Testis (tissue), 3 donors: ENCODE results near the gene PTCH2. TPM values are rescaled to one million over a fixed set of nuclear protein-coding genes. Genes with fewer than 3 reads are reported as not detected.

Source experiments
- DNase-seq: peaks from one replicate; pipeline ENCODE4 v3.0.0-alpha.2; 2019
- H3K27ac ChIP-seq, 2 donors: fragments of 200-600 bp; sonication (generic); one replicate each; pipeline ENCODE4 v1.5.1; 2019
- H3K27me3 ChIP-seq: fragments of 200-600 bp; sonication (generic); one replicate; pipeline ENCODE4 v1.5.1; 2019
- H3K36me3 ChIP-seq: fragments of 200-600 bp; sonication (generic); one replicate; pipeline ENCODE4 v1.5.1; 2017; ENCODE audit warnings: low read depth; ENCODE audit errors: missing control alignments
- H3K4me1 ChIP-seq: fragments of 200-600 bp; sonication (generic); one replicate; pipeline ENCODE4 v1.5.1; 2019
- H3K4me3 ChIP-seq, 2 donors: fragments of 200-600 bp; sonication (generic); one replicate each; pipeline ENCODE4 v1.5.1; 2017 to 2019
- H3K9me3 ChIP-seq: fragments of 200-600 bp; sonication (generic); one replicate; pipeline ENCODE4 v1.5.1; 2017
- CTCF ChIP-seq, 3 experiments: fragments of 450-650 bp in 2 of 3; fragments of 200-600 bp in 1 of 3; sonication (generic) in 1 of 3; IDR thresholded peaks; one replicate each; pipeline ENCODE4 v1.5.1; 2016 to 2019; ENCODE audit warnings: antibody characterized with exemption in 3 of 3, mild to moderate bottlenecking in 2 of 3, moderate library complexity in 1 of 3
- POLR2A ChIP-seq: fragments of 450-650 bp; IDR thresholded peaks from one replicate; pipeline ENCODE4 v1.6.1; 2017; ENCODE audit warnings: antibody characterized with exemption, mild to moderate bottlenecking, moderate library complexity
- WGBS, 2 donors: methylation state at CpG; one replicate each; pipeline ENCODE4 v1.1.5; 2018; 5-methylcytosine and 5-hydroxymethylcytosine counted together
- intact Hi-C: fragments of 100-400 bp; cut with DNase I; formaldehyde crosslinking; loops from one replicate; pipeline ENCODE4 v1.15.1; 2023; ENCODE audit warnings: low total_unique reads
- polyA plus RNA-seq: library from polyadenylated mRNA; stranded (reverse); fragments of 350-450 nt; fragmentation: Illumina TruSeq; extraction: RNeasy Lipid Tissue Mini Kit (QIAGEN cat#74804); gene quantifications from one replicate; pipeline ENCODE4 v1.2.3, GENCODE V29; 2014; ENCODE audit warnings: low read depth, low replicate concordance; ENCODE audit not compliant: insufficient read depth
- total RNA-seq, 2 donors: library from RNA; depleted of rRNA; stranded (reverse); fragments of >200 nt; gene quantifications; one replicate each; pipeline ENCODE4 v1.2.3, GENCODE V29; 2016

The PTCH2 gene
- total and polyA plus RNA-seq, 3 donors from 2014 or later = 15.2 to 47.8 (median 36.8) TPM

- no peak overlapping the region for H3K27ac ChIP-seq
- 95 to 99% methylated on average over 6 of the region's 6 CpGs for WGBS, 2 donors
- H3K36me3 ChIP-seq = no peaks in the 10 kb centered on the region
- no peaks in the 10 kb centered on the region for H3K27me3 ChIP-seq
- H3K4me1 ChIP-seq = peaks cover 38% of the 10 kb centered on the region
- intact Hi-C loops = no loop called here
- DNase-seq = no peak
- TF ChIP-seq POLR2A (no peak), CTCF (IDR thresholded peaks at IDR 0.05) (no peak)
- no peaks in the 10 kb centered on the region for H3K9me3 ChIP-seq
- H3K4me3 ChIP-seq = no peak overlapping the region
Observed at GRCh38 chr1:44853201-44853600, 10.1 kb upstream of the PTCH2 start.

- intact Hi-C loops = no loop called here
Observed at GRCh38 chr1:44851308-44851707, 8.3 kb upstream of the PTCH2 start.

GRCh38 chr1:44849575-44850132 is 6.6 kb upstream of the PTCH2 start:
- TF ChIP-seq POLR2A (no peak), CTCF (IDR thresholded peaks at IDR 0.05) (no peak)
- intact Hi-C loops = no loop called here
- H3K27me3 ChIP-seq = no peaks in the 10 kb centered on the region
- peaks cover 41% of the 10 kb centered on the region for H3K4me1 ChIP-seq
- H3K4me3 ChIP-seq = no peak overlapping the region
- 24 to 66% methylated on average over 2 of the region's 2 CpGs for WGBS, 2 donors
- DNase-seq = no peak
- H3K27ac ChIP-seq = peak overlapping the region; percentile 81 to 82
- no peaks in the 10 kb centered on the region for H3K36me3 ChIP-seq
- H3K9me3 ChIP-seq = no peaks in the 10 kb centered on the region

More at GRCh38 chr1:44851308-44851707, 8.3 kb upstream of the PTCH2 start:
- Histone ChIP-seq H3K27me3 (no peaks in the 10 kb centered on the region), H3K36me3 (no peaks in the 10 kb centered on the region), H3K4me1 (peaks cover 45% of the 10 kb centered on the region), H3K9me3 (no peaks in the 10 kb centered on the region), H3K27ac (peak overlapping the region in 1 of 2 donors; percentile 82), H3K4me3 (no peak overlapping the region)
- TF ChIP-seq CTCF (IDR thresholded peaks at IDR 0.05) (no peak), POLR2A (no peak)
- WGBS, 2 donors = 91% methylated on average over 1 of the region's 1 CpG
- DNase-seq = no peak

- 33 to 63% methylated on average over 6 to 7 of the region's 7 CpGs for WGBS, 2 donors
- intact Hi-C loops = no loop called here
- H3K4me3 ChIP-seq = no peak overlapping the region
- no peaks in the 10 kb centered on the region for H3K36me3 ChIP-seq
- no peak for TF ChIP-seq POLR2A
- TF ChIP-seq CTCF (IDR thresholded peaks at IDR 0.05) = no peak
- H3K27me3 ChIP-seq = no peaks in the 10 kb centered on the region
- DNase-seq = peak; percentile 92
- H3K4me1 ChIP-seq = peaks cover 41% of the 10 kb centered on the region
- peak overlapping the region; percentile 81 to 82 for H3K27ac ChIP-seq
- H3K9me3 ChIP-seq = no peaks in the 10 kb centered on the region
Observed at GRCh38 chr1:44848456-44849181, 5.6 kb upstream of the PTCH2 start.

GRCh38 chr1:44847845-44848244 is 4.8 kb upstream of the PTCH2 start:
- Histone ChIP-seq H3K4me3 (no peak overlapping the region), H3K27me3 (no peaks in the 10 kb centered on the region), H3K4me1 (peaks cover 41% of the 10 kb centered on the region), H3K27ac (peak overlapping the region; percentile 81 to 82), H3K9me3 (no peaks in the 10 kb centered on the region), H3K36me3 (no peaks in the 10 kb centered on the region)
- no peak for TF ChIP-seq CTCF (IDR thresholded peaks at IDR 0.05)
- no peak for TF ChIP-seq POLR2A
- WGBS, 2 donors = 24 to 64% methylated on average over 1 of the region's 1 CpG
- peak; percentile 85 for DNase-seq
- intact Hi-C loops = no loop called here
